HG03196 (cell line): ENCODE data around the gene FAM174A.
"Not testable (repeated sequence)": the region's sequence is repeated elsewhere in the genome, so short reads cannot be mapped to it uniquely, and the experiment has no call there.

Source experiments
- ATAC-seq: cut with Tn5 transposase; IDR thresholded peaks from one replicate; pipeline ENCODE4 v1.9.1; 2021; ENCODE audit not compliant: unreplicated experiment

The FAM174A gene

GRCh38 chr5:100574716-100575115 is 39.5 kb downstream of the FAM174A start:
- ATAC-seq = no peak

GRCh38 chr5:100575815-100576214 is 40.6 kb downstream of the FAM174A start:
- no peak for ATAC-seq

GRCh38 chr5:100576217-100576751 is 41.1 kb downstream of the FAM174A start:
- ATAC-seq = no peak

- ATAC-seq = no peak
Measured at GRCh38 chr5:100577506-100577905, 42.3 kb downstream of the FAM174A start.

GRCh38 chr5:100584069-100584468 is 48.9 kb downstream of the FAM174A start:
- peak; percentile 98 for ATAC-seq

GRCh38 chr5:100584889-100585288 is 49.7 kb downstream of the FAM174A start:
- no peak for ATAC-seq

GRCh38 chr5:100590867-100591266 is 55.7 kb downstream of the FAM174A start:
- ATAC-seq = no peak

- no peak for ATAC-seq
Measured at GRCh38 chr5:100595152-100595811, 60.1 kb downstream of the FAM174A start.

GRCh38 chr5:100595812-100596173 is 60.6 kb downstream of the FAM174A start:
- no peak for ATAC-seq

GRCh38 chr5:100598446-100598845 is 63.3 kb downstream of the FAM174A start:
- no peak for ATAC-seq

GRCh38 chr5:100600298-100600994 is 65.3 kb downstream of the FAM174A start:
- ATAC-seq = no peak

- ATAC-seq = no peak
Measured at GRCh38 chr5:100603141-100603540, 68.0 kb downstream of the FAM174A start.

- ATAC-seq = not testable (repeated sequence)
Measured at GRCh38 chr5:100604021-100604420, 68.8 kb downstream of the FAM174A start.

GRCh38 chr5:100609594-100609993 is 74.4 kb downstream of the FAM174A start:
- no peak for ATAC-seq

GRCh38 chr5:100614308-100614707 is 79.1 kb downstream of the FAM174A start:
- no peak for ATAC-seq

GRCh38 chr5:100615362-100615761 is 80.2 kb downstream of the FAM174A start:
- ATAC-seq = no peak

GRCh38 chr5:100616291-100616690 is 81.1 kb downstream of the FAM174A start:
- ATAC-seq = no peak

GRCh38 chr5:100616981-100617380 is 81.8 kb downstream of the FAM174A start:
- ATAC-seq = no peak

- peak; percentile 77 for ATAC-seq
Measured at GRCh38 chr5:100623719-100624118, 88.5 kb downstream of the FAM174A start.

GRCh38 chr5:100634937-100635534 is 99.9 kb downstream of the FAM174A start:
- ATAC-seq = no peak
